K562 (cell line): ENCODE results near the gene RUNX1. TPM values are rescaled to one million over a fixed set of nuclear protein-coding genes. Genes with fewer than 3 reads are reported as not detected.

Source experiments
- KLF6 ChIP-seq: fragments of 250-450 bp; sonication (Bioruptor Pico); IDR thresholded peaks from 2 replicates; pipeline ENCODE4 v1.4.0; 2020; ENCODE audit warnings: mild to moderate bottlenecking, moderate library complexity, borderline replicate concordance
- PRMT5 ChIP-seq: sonication (generic); formaldehyde crosslinking; IDR thresholded peaks from 2 replicates; pipeline ENCODE4 v1.5.0; 2020; ENCODE audit warnings: missing genetic modification reagents
- RBBP5 ChIP-seq: fragments of 200-600 bp; sonication (generic); IDR thresholded peaks from 2 replicates; pipeline ENCODE4 v1.6.1; 2012; ENCODE audit warnings: borderline replicate concordance, mild to moderate bottlenecking, low read length, control low read depth, inconsistent platforms; ENCODE audit not compliant: insufficient read depth, poor library complexity, severe bottlenecking
- SREBF1 ChIP-seq: fragments of 150-350 bp; IDR thresholded peaks from 2 replicates; pipeline ENCODE4 v1.6.1; 2014; ENCODE audit warnings: antibody characterized with exemption, low read depth, low read length, borderline replicate concordance
- STAT6 ChIP-seq: sonication (generic); formaldehyde crosslinking; IDR thresholded peaks from 2 replicates; pipeline ENCODE4 v1.8.1; 2023; ENCODE audit warnings: mild to moderate bottlenecking, missing genetic modification reagents
- THAP7 ChIP-seq: fragments of 250-450 bp; sonication (Bioruptor Pico); IDR thresholded peaks from 2 replicates; pipeline ENCODE4 v1.5.0; 2021
- ZNF175 ChIP-seq: fragments of 200-800 bp; sonication (Bioruptor generic); IDR thresholded peaks from 2 replicates; pipeline ENCODE4 v1.6.1; 2016; ENCODE audit warnings: low read depth, mild to moderate bottlenecking, missing genetic modification characterization, missing compliant biosample characterization
- polyA plus RNA-seq, 8 experiments: library from polyadenylated mRNA; depleted of rRNA in 4 of 8; stranded (reverse) in 5 of 8; unstranded in 3 of 8; fragments of >200 nt; fragmentation: Nextera tagmentation in 2 of 8; fragmentation: Illumina TruSeq in 1 of 8; extraction: Ambion mirVana in 2 of 8; extraction: Trizol in 1 of 8; gene quantifications; 2 replicates each; pipeline versions ENCODE4 v1.2.1 to v1.2.3, GENCODE V29; 2011 to 2014; ENCODE audit warnings: inconsistent platforms in 1 of 8, missing spikeins in 1 of 8
- total RNA-seq, 7 experiments: library from RNA; depleted of rRNA in 6 of 7; stranded (reverse); fragments of >200 nt in 6 of 7; fragmentation: Illumina TruSeq in 2 of 7; extraction: Trizol in 2 of 7; gene quantifications; 2 replicates each; pipeline versions ENCODE4 v1.2.1 to v1.2.3, GENCODE V29; 2011 to 2021; ENCODE audit warnings: low replicate concordance in 1 of 7
- TF ChIP-seq, protein P1 (sequence below): fragments of 450-650 bp; conservative IDR thresholded peaks from 2 replicates; pipeline ENCODE4 v1.6.1; 2016; ENCODE audit warnings: missing genetic modification characterization, low read depth, mild to moderate bottlenecking, missing compliant biosample characterization, moderate library complexity
- TF ChIP-seq, protein P2 (sequence below), 2 experiments: fragments of 450-650 bp in 1 of 2; sonication (generic) in 1 of 2; formaldehyde crosslinking in 1 of 2; IDR thresholded peaks; 2 replicates each; pipeline versions ENCODE4 v1.7.1 to v1.9.0; 2016 to 2022; ENCODE audit warnings: inconsistent platforms in 1 of 2, mild to moderate bottlenecking in 1 of 2, missing genetic modification reagents in 1 of 2

Gene RUNX1
- total and polyA plus RNA-seq, 9 of the 15 experiments (the other 6 are each of a cell fraction or from before 2014, with no cell fraction given) = 2.2 to 68.6 (median 17.8) TPM

DNA sequence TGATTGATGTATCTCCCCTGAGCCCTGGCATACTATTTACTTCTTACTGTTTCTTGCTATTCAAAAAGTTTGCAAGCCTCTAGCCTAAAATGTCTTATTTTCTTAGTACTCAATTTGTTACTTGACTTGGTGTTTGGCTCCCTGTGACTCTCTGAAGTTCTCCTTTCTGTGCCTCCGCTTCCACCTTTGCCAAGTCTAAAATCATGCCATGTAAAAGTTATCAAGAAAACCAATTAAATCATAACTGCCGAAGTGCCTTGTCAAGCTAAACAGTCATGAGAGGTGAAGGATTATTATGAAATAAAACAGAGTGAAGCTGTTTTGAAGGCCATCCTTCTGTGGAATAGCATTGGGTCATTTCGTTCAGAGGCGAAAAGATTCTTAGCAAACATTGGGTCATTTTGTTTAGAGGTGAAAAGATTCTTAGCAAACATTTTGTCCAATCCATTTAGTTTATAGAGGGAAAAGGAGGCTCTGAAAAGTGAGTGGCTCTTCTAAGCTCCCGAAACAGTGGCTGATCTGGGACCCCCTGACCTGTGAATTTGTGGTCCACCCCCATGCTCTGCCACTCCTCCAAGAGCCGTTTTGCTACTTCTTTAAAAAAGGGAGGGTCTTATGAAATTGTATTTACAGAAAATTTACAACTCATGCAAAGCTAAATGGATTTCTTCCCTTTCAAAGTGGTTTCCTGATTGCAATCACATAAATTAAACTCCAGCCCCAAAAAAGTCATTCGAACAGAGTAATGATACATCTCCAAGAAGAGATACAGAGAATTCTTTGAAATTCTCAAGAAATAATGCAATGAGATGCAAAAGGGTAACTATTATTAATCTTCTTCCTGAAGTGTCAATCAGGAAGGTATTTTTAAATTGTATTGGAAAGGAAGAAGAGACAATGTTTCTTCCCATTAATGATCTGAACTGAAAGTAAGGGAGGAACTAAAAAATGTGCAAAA lies 141.4 kb downstream of the RUNX1 start (continued):
- TF ChIP-seq THAP7 (CRISPR knock-in tag) (0 out of 2 replicates have a peak, but pooled peaks have one; percentile 20), STAT6 (CRISPR knock-in tag) (no peak), KLF6 (CRISPR knock-in tag) (peak; percentile 20; the same call in 1 of the 2 replicates), RBBP5 (no peak), ZNF175 (CRISPR knock-in tag) (0 out of 2 replicates have a peak, but pooled peaks have one; percentile 45), SREBF1 (no peak), PRMT5 (CRISPR knock-in tag) (no peak)
- TF ChIP-seq, protein P1, sequence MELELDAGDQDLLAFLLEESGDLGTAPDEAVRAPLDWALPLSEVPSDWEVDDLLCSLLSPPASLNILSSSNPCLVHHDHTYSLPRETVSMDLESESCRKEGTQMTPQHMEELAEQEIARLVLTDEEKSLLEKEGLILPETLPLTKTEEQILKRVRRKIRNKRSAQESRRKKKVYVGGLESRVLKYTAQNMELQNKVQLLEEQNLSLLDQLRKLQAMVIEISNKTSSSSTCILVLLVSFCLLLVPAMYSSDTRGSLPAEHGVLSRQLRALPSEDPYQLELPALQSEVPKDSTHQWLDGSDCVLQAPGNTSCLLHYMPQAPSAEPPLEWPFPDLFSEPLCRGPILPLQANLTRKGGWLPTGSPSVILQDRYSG = peak; percentile 32; the same call in 1 of the 2 replicates
- TF ChIP-seq, protein P2, sequence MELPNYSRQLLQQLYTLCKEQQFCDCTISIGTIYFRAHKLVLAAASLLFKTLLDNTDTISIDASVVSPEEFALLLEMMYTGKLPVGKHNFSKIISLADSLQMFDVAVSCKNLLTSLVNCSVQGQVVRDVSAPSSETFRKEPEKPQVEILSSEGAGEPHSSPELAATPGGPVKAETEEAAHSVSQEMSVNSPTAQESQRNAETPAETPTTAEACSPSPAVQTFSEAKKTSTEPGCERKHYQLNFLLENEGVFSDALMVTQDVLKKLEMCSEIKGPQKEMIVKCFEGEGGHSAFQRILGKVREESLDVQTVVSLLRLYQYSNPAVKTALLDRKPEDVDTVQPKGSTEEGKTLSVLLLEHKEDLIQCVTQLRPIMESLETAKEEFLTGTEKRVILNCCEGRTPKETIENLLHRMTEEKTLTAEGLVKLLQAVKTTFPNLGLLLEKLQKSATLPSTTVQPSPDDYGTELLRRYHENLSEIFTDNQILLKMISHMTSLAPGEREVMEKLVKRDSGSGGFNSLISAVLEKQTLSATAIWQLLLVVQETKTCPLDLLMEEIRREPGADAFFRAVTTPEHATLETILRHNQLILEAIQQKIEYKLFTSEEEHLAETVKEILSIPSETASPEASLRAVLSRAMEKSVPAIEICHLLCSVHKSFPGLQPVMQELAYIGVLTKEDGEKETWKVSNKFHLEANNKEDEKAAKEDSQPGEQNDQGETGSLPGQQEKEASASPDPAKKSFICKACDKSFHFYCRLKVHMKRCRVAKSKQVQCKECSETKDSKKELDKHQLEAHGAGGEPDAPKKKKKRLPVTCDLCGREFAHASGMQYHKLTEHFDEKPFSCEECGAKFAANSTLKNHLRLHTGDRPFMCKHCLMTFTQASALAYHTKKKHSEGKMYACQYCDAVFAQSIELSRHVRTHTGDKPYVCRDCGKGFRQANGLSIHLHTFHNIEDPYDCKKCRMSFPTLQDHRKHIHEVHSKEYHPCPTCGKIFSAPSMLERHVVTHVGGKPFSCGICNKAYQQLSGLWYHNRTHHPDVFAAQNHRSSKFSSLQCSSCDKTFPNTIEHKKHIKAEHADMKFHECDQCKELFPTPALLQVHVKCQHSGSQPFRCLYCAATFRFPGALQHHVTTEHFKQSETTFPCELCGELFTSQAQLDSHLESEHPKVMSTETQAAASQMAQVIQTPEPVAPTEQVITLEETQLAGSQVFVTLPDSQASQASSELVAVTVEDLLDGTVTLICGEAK (IDR thresholded peaks at IDR 0.05) = 0 out of 2 replicates have a peak, but pooled peaks have one; percentile 18
- TF ChIP-seq, protein P2 (CRISPR knock-in tag; IDR thresholded peaks at IDR 0.05) = no peak
